ENCODE results near the gene TTLL9.

The TTLL9 gene

GRCh38 chr20:31974951-31975487 lies 104.6 kb downstream of the TTLL9 start:
- in situ Hi-C loops (cut with MboI; ENCODE audit: low sequenced_read_pairs), result no loop called here

GRCh38 chr20:31975874-31976273 lies 105.4 kb downstream of the TTLL9 start:
- in situ Hi-C loops (cut with MboI; ENCODE audit: low sequenced_read_pairs), result no loop called here

- in situ Hi-C loops (cut with MboI; ENCODE audit: low sequenced_read_pairs), result no loop called here
Measured at GRCh38 chr20:31977080-31977479, 106.6 kb downstream of the TTLL9 start.

GRCh38 chr20:31979713-31980426 lies 109.4 kb downstream of the TTLL9 start:
- in situ Hi-C loops (cut with MboI; ENCODE audit: low sequenced_read_pairs), result no loop called here

- in situ Hi-C loops (cut with MboI; ENCODE audit: low sequenced_read_pairs), result no loop called here
Measured at GRCh38 chr20:31981784-31982183, 111.3 kb downstream of the TTLL9 start.

DNA sequence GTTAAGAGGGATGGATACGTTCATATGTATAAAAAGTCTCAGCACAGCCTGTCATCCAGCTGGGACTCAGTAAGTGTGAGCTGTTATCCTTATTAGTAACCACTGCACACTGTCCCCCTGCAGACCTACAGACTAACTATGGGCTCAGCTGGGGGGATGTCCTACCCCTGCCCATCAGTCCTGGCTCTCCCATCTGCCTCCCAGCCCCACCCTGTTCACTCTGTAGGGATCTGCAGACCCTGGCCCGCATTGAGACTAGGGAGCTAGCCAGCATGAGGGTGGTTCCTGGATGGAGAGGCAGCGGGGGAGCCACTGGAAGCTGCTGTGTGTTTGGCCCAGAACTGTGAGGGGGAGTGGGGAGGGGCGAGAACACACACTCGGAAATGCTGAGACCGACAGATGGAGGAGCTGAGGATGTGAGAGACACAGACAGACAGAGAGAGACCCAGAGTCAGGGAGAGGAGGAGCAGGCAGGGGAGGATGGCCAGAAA lies 114.6 kb downstream of the TTLL9 start:
- in situ Hi-C loops (cut with MboI; ENCODE audit: low sequenced_read_pairs), result no loop called here

- in situ Hi-C loops (cut with MboI; ENCODE audit: low sequenced_read_pairs), result no loop called here
Measured at GRCh38 chr20:31987744-31988143, 117.3 kb downstream of the TTLL9 start.

- in situ Hi-C loops (cut with MboI; ENCODE audit: low sequenced_read_pairs), result no loop called here
Measured at GRCh38 chr20:31988430-31989015, 118.1 kb downstream of the TTLL9 start.

- in situ Hi-C loops (cut with MboI; ENCODE audit: low sequenced_read_pairs), result no loop called here
Measured at GRCh38 chr20:31989030-31989645, 118.7 kb downstream of the TTLL9 start.

DNA sequence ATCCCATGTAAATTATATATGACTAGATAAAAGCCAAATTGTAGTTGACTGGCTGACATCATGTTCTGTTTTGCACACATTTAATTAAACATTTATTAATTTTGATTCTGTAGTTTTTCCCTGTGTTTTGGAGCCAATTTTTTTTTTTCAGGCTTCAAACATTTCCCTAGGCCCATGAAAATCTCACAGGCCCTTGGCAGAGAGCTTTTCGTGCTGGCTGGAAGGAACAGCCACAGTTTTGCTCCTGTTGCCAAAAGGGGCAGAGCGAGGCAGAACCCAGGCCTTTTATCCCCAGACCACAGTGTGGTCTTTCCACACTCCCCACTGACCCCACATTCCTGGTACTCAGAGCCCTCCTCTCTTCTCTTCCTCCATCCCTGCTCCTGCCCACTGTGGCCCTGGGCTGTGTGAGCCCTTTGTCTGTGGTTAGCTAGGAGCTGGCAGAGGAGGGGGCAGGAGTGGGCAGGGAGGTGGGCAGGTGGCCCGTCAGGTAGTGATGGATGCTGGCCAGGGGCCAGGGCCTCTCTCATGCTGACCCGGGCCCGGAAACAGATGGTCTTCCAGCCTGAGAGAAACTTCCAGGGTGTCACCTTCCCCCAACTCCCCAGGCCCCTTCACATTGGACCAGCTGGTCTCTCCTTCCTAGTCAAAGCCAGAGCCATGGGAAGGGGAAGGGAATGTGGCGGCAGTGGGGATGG lies 120.4 kb downstream of the TTLL9 start:
- in situ Hi-C loops (cut with MboI; ENCODE audit: low sequenced_read_pairs), result no loop called here

DNA sequence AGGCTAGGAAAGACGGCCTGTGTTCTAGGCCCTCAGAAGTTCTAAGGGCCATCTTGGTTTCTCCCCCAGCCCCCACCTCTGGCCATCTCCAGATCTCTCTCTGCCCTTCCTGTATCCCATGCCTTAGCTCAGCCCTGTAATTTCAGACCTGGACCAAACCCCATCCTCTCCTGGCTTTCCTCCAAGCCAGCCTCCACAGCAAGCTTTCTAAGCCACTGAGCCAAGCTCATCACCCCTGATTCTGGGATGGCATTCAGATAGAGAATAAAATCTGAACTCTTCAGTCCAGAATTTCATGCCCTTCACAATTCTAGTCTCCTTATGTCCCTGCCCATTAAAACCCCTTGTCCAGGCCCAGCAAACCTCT lies 120.9 kb downstream of the TTLL9 start:
- in situ Hi-C loops (cut with MboI; ENCODE audit: low sequenced_read_pairs), result no loop called here

DNA sequence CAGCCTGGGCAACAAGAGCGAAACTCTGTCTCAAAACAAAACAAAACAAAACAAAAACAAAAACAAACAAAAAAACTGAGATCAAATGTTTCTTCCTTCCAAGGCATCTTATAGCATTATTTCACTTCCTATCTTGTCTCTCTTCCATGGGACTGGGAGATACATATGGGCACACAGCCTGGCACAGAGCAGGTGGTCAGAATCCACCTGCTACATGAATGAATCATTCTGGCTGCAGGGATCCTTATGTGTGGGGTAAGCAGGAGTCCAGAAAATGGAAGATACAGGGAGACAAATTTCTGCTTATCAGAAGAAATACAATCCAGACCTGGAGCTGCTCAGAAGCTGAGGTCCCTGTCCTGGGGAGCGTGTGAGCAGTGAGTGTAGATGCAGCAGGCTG lies 121.7 kb downstream of the TTLL9 start:
- in situ Hi-C loops (cut with MboI; ENCODE audit: low sequenced_read_pairs), result no loop called here
